HL-60 (cell line): ENCODE measurements around the gene MAP7.

Experiments
- DNase-seq, 2 experiments: peaks; one replicate each; pipeline ENCODE4 v3.0.0-alpha.2; 2010 to 2020; ENCODE audit warnings: low read depth in 1 of 2, low spot score in 1 of 2
- H3K27ac ChIP-seq: fragments of 250-450 bp; sonication (Bioruptor Pico); replicated peaks from 2 replicates; pipeline ENCODE4 v1.5.1; 2020; ENCODE audit warnings: mild to moderate bottlenecking, moderate library complexity
- H3K27me3 ChIP-seq: fragments of 250-450 bp; sonication (Bioruptor Pico); 2 replicates; pipeline ENCODE4 v1.5.1; 2021; ENCODE audit warnings: mild to moderate bottlenecking, moderate library complexity; ENCODE audit not compliant: insufficient read depth, poor library complexity, severe bottlenecking
- H3K4me3 ChIP-seq: replicated peaks from 2 replicates; pipeline ENCODE4 v1.5.1; 2011; ENCODE audit warnings: mild to moderate bottlenecking, control low read depth, low read length; ENCODE audit not compliant: insufficient read depth
- GABPA ChIP-seq: IDR thresholded peaks from 2 replicates; pipeline ENCODE4 v1.6.1; 2012; ENCODE audit warnings: low read depth
- POLR2AphosphoS5 ChIP-seq: IDR thresholded peaks from 2 replicates; pipeline ENCODE4 v1.6.1; 2012; ENCODE audit warnings: low read depth
- SPI1 ChIP-seq: IDR thresholded peaks from 2 replicates; pipeline ENCODE4 v1.6.1; 2012; ENCODE audit warnings: low read depth, mild to moderate bottlenecking, borderline replicate concordance
- TF ChIP-seq, protein P1 (sequence below): IDR thresholded peaks from 2 replicates; pipeline ENCODE4 v1.6.1; 2012; ENCODE audit warnings: low read depth; ENCODE audit not compliant: insufficient replicate concordance
- TF ChIP-seq, protein P2 (sequence below): IDR thresholded peaks from one replicate; pipeline ENCODE4 v1.5.1; 2011; ENCODE audit warnings: low read length, control low read depth, inconsistent platforms; ENCODE audit not compliant: insufficient read depth

The MAP7 gene

GRCh38 chr6:136445063-136445462, 105.2 kb downstream of the MAP7 start:
- no peak overlapping the region for H3K27ac ChIP-seq
- H3K4me3 ChIP-seq = no peak overlapping the region
- no peak for DNase-seq

GRCh38 chr6:136440203-136440602, 110.0 kb downstream of the MAP7 start:
- Histone ChIP-seq H3K4me3 (no peak overlapping the region), H3K27me3 (peaks cover 3% of the 10 kb centered on the region), H3K27ac (no peak overlapping the region)
- no peak for TF ChIP-seq SPI1
- no peak for TF ChIP-seq GABPA
- no peak for TF ChIP-seq POLR2AphosphoS5
- TF ChIP-seq, protein P1, sequence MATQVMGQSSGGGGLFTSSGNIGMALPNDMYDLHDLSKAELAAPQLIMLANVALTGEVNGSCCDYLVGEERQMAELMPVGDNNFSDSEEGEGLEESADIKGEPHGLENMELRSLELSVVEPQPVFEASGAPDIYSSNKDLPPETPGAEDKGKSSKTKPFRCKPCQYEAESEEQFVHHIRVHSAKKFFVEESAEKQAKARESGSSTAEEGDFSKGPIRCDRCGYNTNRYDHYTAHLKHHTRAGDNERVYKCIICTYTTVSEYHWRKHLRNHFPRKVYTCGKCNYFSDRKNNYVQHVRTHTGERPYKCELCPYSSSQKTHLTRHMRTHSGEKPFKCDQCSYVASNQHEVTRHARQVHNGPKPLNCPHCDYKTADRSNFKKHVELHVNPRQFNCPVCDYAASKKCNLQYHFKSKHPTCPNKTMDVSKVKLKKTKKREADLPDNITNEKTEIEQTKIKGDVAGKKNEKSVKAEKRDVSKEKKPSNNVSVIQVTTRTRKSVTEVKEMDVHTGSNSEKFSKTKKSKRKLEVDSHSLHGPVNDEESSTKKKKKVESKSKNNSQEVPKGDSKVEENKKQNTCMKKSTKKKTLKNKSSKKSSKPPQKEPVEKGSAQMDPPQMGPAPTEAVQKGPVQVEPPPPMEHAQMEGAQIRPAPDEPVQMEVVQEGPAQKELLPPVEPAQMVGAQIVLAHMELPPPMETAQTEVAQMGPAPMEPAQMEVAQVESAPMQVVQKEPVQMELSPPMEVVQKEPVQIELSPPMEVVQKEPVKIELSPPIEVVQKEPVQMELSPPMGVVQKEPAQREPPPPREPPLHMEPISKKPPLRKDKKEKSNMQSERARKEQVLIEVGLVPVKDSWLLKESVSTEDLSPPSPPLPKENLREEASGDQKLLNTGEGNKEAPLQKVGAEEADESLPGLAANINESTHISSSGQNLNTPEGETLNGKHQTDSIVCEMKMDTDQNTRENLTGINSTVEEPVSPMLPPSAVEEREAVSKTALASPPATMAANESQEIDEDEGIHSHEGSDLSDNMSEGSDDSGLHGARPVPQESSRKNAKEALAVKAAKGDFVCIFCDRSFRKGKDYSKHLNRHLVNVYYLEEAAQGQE = no peak
- TF ChIP-seq, protein P2, sequence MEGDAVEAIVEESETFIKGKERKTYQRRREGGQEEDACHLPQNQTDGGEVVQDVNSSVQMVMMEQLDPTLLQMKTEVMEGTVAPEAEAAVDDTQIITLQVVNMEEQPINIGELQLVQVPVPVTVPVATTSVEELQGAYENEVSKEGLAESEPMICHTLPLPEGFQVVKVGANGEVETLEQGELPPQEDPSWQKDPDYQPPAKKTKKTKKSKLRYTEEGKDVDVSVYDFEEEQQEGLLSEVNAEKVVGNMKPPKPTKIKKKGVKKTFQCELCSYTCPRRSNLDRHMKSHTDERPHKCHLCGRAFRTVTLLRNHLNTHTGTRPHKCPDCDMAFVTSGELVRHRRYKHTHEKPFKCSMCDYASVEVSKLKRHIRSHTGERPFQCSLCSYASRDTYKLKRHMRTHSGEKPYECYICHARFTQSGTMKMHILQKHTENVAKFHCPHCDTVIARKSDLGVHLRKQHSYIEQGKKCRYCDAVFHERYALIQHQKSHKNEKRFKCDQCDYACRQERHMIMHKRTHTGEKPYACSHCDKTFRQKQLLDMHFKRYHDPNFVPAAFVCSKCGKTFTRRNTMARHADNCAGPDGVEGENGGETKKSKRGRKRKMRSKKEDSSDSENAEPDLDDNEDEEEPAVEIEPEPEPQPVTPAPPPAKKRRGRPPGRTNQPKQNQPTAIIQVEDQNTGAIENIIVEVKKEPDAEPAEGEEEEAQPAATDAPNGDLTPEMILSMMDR = no peak
- DNase-seq = no peak

More at GRCh38 chr6:136445063-136445462, 105.2 kb downstream of the MAP7 start:
- no peaks in the 10 kb centered on the region for H3K27me3 ChIP-seq
- TF ChIP-seq, protein P2 = no peak
- TF ChIP-seq SPI1 (no peak), GABPA (no peak), POLR2AphosphoS5 (no peak)
- TF ChIP-seq, protein P1 = no peak

- TF ChIP-seq SPI1 = no peak
- TF ChIP-seq, protein P1 = no peak
- TF ChIP-seq, protein P2 = no peak
- TF ChIP-seq POLR2AphosphoS5 = no peak
- no peak for TF ChIP-seq GABPA
- Histone ChIP-seq H3K27me3 (peaks cover 3% of the 10 kb centered on the region), H3K27ac (no peak overlapping the region), H3K4me3 (no peak overlapping the region)
- no peak for DNase-seq
Observed at GRCh38 chr6:136439514-136440190, 110.6 kb downstream of the MAP7 start.
